Keratinocyte (primary cell): ENCODE measurements around the gene TSPAN2.

Experiments used
- CTCF ChIP-seq, 3 experiments: IDR thresholded peaks in 1 of 3; conservative IDR thresholded peaks in 1 of 3; optimal IDR thresholded peaks in 1 of 3; 2 replicates in 2 of 3; 3 replicates in 1 of 3; pipeline versions ENCODE3 to v1.5.1; 2011; ENCODE audit warnings: low read length in 3 of 3, mild to moderate bottlenecking in 3 of 3, moderate library complexity in 2 of 3, control low read depth in 1 of 3, inconsistent platforms in 1 of 3; ENCODE audit not compliant: insufficient read depth in 2 of 3; ENCODE audit errors: extremely low read depth in 1 of 3
- EZH2 ChIP-seq: IDR thresholded peaks from one replicate; pipeline ENCODE4 v1.6.1; 2012; ENCODE audit warnings: inconsistent platforms, mild to moderate bottlenecking, low read length, moderate library complexity

GRCh38 chr1:115065021-115065420 is 24.3 kb downstream of the TSPAN2 start:
- TF ChIP-seq CTCF (optimal IDR thresholded peaks at IDR 0.05 in 1 of 3, IDR thresholded peaks at IDR 0.05 in 1 of 3, conservative IDR thresholded peaks at IDR 0.05 in 1 of 3; ENCODE audit: extremely low read depth in 1 of 3, insufficient read depth in 2 of 3, low read length in 3 of 3) = no peak
- TF ChIP-seq EZH2 = no peak
